Karpas-422 (cell line): ENCODE results near the gene APMAP. TPM values are rescaled to one million over a fixed set of nuclear protein-coding genes. Genes with fewer than 3 reads are reported as not detected.

Experiments used
- DNase-seq: peaks from one replicate; pipeline ENCODE4 v3.0.0-alpha.2; 2015
- H2AFZ ChIP-seq: fragments of 200-600 bp; sonication (generic); 2 replicates; pipeline ENCODE4 v1.6.1; 2014; ENCODE audit warnings: antibody characterized with exemption, low read length, mixed read lengths
- H3K27ac ChIP-seq: fragments of 200-600 bp; sonication (generic); 2 replicates; pipeline ENCODE4 v1.5.1; 2014; ENCODE audit warnings: mild to moderate bottlenecking, low read length, moderate library complexity
- H3K27me3 ChIP-seq: fragments of 200-600 bp; sonication (generic); 2 replicates; pipeline ENCODE4 v1.6.1; 2014; ENCODE audit warnings: low read length, mixed read lengths
- H3K36me3 ChIP-seq: fragments of 200-600 bp; sonication (generic); 2 replicates; pipeline ENCODE4 v1.6.1; 2014; ENCODE audit warnings: low read length, mixed read lengths; ENCODE audit not compliant: insufficient read depth
- H3K4me1 ChIP-seq: fragments of 200-600 bp; sonication (generic); 2 replicates; pipeline ENCODE4 v1.6.1; 2014; ENCODE audit warnings: mild to moderate bottlenecking, low read length, mixed read lengths
- H3K4me2 ChIP-seq: fragments of 200-600 bp; sonication (generic); 2 replicates; pipeline ENCODE4 v1.6.1; 2014; ENCODE audit warnings: low read length, low read depth, mild to moderate bottlenecking; ENCODE audit not compliant: poor library complexity, severe bottlenecking
- H3K4me3 ChIP-seq: fragments of 200-600 bp; sonication (generic); 2 replicates; pipeline ENCODE4 v1.5.1; 2014; ENCODE audit warnings: mild to moderate bottlenecking, antibody characterized with exemption, low read length, mixed read lengths
- H3K79me2 ChIP-seq: fragments of 200-600 bp; sonication (generic); 2 replicates; pipeline ENCODE4 v1.6.1; 2014; ENCODE audit warnings: mild to moderate bottlenecking, low read length, mixed read lengths
- H3K9ac ChIP-seq: fragments of 200-600 bp; sonication (generic); 2 replicates; pipeline ENCODE4 v1.6.0; 2014; ENCODE audit warnings: low read length
- H3K9me2 ChIP-seq: fragments of 200-600 bp; sonication (generic), shearing (Covaris generic); replicated peaks from 2 replicates; pipeline ENCODE4 v1.6.0; 2014; ENCODE audit warnings: mild to moderate bottlenecking, low read length, moderate library complexity; ENCODE audit not compliant: insufficient read depth
- H3K9me3 ChIP-seq: fragments of 300-700, 200-600 bp; sonication (generic); 2 replicates; pipeline ENCODE4 v1.6.1; 2014; ENCODE audit warnings: low read length, mixed read lengths
- H4K20me1 ChIP-seq: fragments of 200-600 bp; sonication (generic); 2 replicates; pipeline ENCODE4 v1.6.1; 2014; ENCODE audit warnings: mild to moderate bottlenecking, antibody characterized with exemption, low read length, low read depth; ENCODE audit not compliant: insufficient read depth
- total RNA-seq: library from RNA; depleted of rRNA; stranded (reverse); fragments of >200 nt; shearing (Covaris generic); gene quantifications from 2 replicates; pipeline ENCODE4 v1.2.3, GENCODE V29; 2014; ENCODE audit warnings: low replicate concordance

Gene APMAP
- total RNA-seq, 1 experiment from 2014 or later = 35.6 TPM

DNA sequence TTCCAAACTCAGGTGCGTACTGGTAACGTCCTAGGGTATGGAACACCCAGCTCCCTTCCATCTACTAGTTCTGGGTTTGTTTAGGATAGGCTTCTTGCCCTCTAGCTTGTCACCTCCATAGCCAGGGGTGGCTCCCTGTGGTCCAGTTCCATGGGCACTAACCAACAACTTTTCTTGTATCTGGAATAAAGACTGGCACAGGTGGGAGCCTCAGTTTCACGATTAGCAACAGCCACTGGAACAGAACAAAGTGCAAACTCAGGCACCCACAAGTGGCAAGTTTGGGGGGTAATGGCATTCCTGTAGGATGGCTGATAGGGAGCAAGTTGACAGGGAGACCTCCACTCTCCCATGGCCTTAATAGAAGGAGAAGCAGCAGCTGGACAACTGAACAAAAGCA, 5.6 kb upstream of the APMAP start:
- Histone ChIP-seq H3K4me2 (no peak overlapping the region), H4K20me1 (no peaks in the 10 kb centered on the region), H3K27ac (no peak overlapping the region), H3K36me3 (no peaks in the 10 kb centered on the region), H3K4me3 (no peak overlapping the region), H3K27me3 (no peaks in the 10 kb centered on the region), H2AFZ (no peak overlapping the region), H3K9ac (no peak overlapping the region), H3K9me3 (no peaks in the 10 kb centered on the region), H3K4me1 (peaks cover 29% of the 10 kb centered on the region), H3K79me2 (no peaks in the 10 kb centered on the region), H3K9me2 (no peaks in the 10 kb centered on the region)
- no peak for DNase-seq

- Histone ChIP-seq H2AFZ (no peak overlapping the region), H4K20me1 (no peaks in the 10 kb centered on the region), H3K36me3 (no peaks in the 10 kb centered on the region), H3K9ac (no peak overlapping the region), H3K79me2 (peaks cover 8% of the 10 kb centered on the region), H3K4me3 (no peak overlapping the region), H3K9me3 (no peaks in the 10 kb centered on the region), H3K27ac (no peak overlapping the region), H3K9me2 (no peaks in the 10 kb centered on the region), H3K4me1 (peaks cover 32% of the 10 kb centered on the region), H3K27me3 (no peaks in the 10 kb centered on the region), H3K4me2 (no peak overlapping the region)
- no peak for DNase-seq
Measured at GRCh38 chr20:24996449-24997377, 4.2 kb upstream of the APMAP start.

GRCh38 chr20:24995741-24996448, 3.3 kb upstream of the APMAP start:
- Histone ChIP-seq H4K20me1 (peaks cover 6% of the 10 kb centered on the region), H3K79me2 (peaks cover 16% of the 10 kb centered on the region), H2AFZ (no peak overlapping the region), H3K4me3 (no peak overlapping the region), H3K4me1 (peaks cover 40% of the 10 kb centered on the region), H3K9ac (no peak overlapping the region), H3K9me3 (no peaks in the 10 kb centered on the region), H3K27me3 (no peaks in the 10 kb centered on the region), H3K9me2 (no peaks in the 10 kb centered on the region), H3K4me2 (no peak overlapping the region), H3K36me3 (no peaks in the 10 kb centered on the region), H3K27ac (no peak overlapping the region)
- no peak for DNase-seq

- Histone ChIP-seq H3K9me3 (no peaks in the 10 kb centered on the region), H3K27ac (no peak overlapping the region; the same call in 1 of the 2 replicates), H3K36me3 (no peaks in the 10 kb centered on the region), H3K9me2 (no peaks in the 10 kb centered on the region), H2AFZ (peak overlapping the region; percentile 80), H3K4me3 (no peak overlapping the region), H3K9ac (no peak overlapping the region), H4K20me1 (peaks cover 6% of the 10 kb centered on the region), H3K4me1 (peaks cover 52% of the 10 kb centered on the region), H3K79me2 (peaks cover 28% of the 10 kb centered on the region), H3K27me3 (no peaks in the 10 kb centered on the region), H3K4me2 (no peak overlapping the region)
- peak; percentile 93 for DNase-seq
Measured at GRCh38 chr20:24994470-24995368, 2.2 kb upstream of the APMAP start.

GRCh38 chr20:24994186-24994465, 1.6 kb upstream of the APMAP start:
- Histone ChIP-seq H3K9ac (peak overlapping the region; percentile 83), H3K4me2 (peak overlapping the region; percentile 92), H3K9me2 (no peaks in the 10 kb centered on the region), H4K20me1 (peaks cover 6% of the 10 kb centered on the region), H3K36me3 (no peaks in the 10 kb centered on the region), H3K9me3 (no peaks in the 10 kb centered on the region), H3K4me3 (no peak overlapping the region), H3K79me2 (peaks cover 34% of the 10 kb centered on the region), H3K4me1 (peaks cover 56% of the 10 kb centered on the region), H3K27me3 (no peaks in the 10 kb centered on the region), H2AFZ (peak overlapping the region; percentile 80; the same call in 1 of the 2 replicates), H3K27ac (no peak overlapping the region; the same call in 1 of the 2 replicates)
- no peak for DNase-seq

GRCh38 chr20:24993337-24994185, 1.0 kb upstream of the APMAP start:
- H3K9ac ChIP-seq = peak overlapping the region; percentile 83
- H3K4me2 ChIP-seq = peak overlapping the region; percentile 92
- peaks cover 52% of the 10 kb centered on the region for H3K4me1 ChIP-seq
- H4K20me1 ChIP-seq = peaks cover 6% of the 10 kb centered on the region
- no peaks in the 10 kb centered on the region for H3K36me3 ChIP-seq
- H3K27ac ChIP-seq = peak overlapping the region; percentile 75
- peak overlapping the region; percentile 95 for H3K4me3 ChIP-seq
- H3K79me2 ChIP-seq = peaks cover 39% of the 10 kb centered on the region
- H3K27me3 ChIP-seq = no peaks in the 10 kb centered on the region
- peak; percentile 64 for DNase-seq
- H2AFZ ChIP-seq = peak overlapping the region; percentile 64
- no peaks in the 10 kb centered on the region for H3K9me3 ChIP-seq
- no peaks in the 10 kb centered on the region for H3K9me2 ChIP-seq

- Histone ChIP-seq H3K4me3 (peak overlapping the region; percentile 95), H3K9ac (peak overlapping the region; percentile 83), H2AFZ (peak overlapping the region; percentile 80), H3K4me1 (peaks cover 60% of the 10 kb centered on the region), H3K27me3 (no peaks in the 10 kb centered on the region), H3K36me3 (no peaks in the 10 kb centered on the region), H3K9me3 (no peaks in the 10 kb centered on the region), H3K27ac (no peak overlapping the region), H3K79me2 (peaks cover 55% of the 10 kb centered on the region), H4K20me1 (peaks cover 6% of the 10 kb centered on the region), H3K9me2 (no peaks in the 10 kb centered on the region), H3K4me2 (peak overlapping the region; percentile 92)
- peak; percentile 64 for DNase-seq
Measured at GRCh38 chr20:24991897-24992486, 559 bp downstream of the APMAP start.
